ENCODE measurements around the gene CCN2. TPM values are rescaled to one million over a fixed set of nuclear protein-coding genes. Genes with fewer than 3 reads are reported as not detected.

Gene CCN2
- total RNA-seq, 4 donors from 2014 or later: 5.1 to 33.6 (median 17.6) TPM

GRCh38 chr6:131947986-131948661, 3.0 kb downstream of the CCN2 start:
- no peak for ATAC-seq
- intact Hi-C loops (cut with DNase I; ENCODE audit: low total_unique reads): no loop called here
- Histone ChIP-seq H3K4me1 (peaks cover 5 to 6% of the 10 kb centered on the region in 2 donors), H3K36me3 (no peaks in the 10 kb centered on the region), H3K27ac (peak overlapping the region; percentile 61 to 82 (median 75)), H3K4me3 (peak overlapping the region; percentile 22 to 63 (median 58)), H3K27me3 (peaks cover 9 to 25% (median 9%) of the 10 kb centered on the region in 3 donors), H3K9me3 (no peaks in the 10 kb centered on the region)
- in situ Hi-C loops (cut with MboI; ENCODE audit: low sequenced_read_pairs in 4 of 4): no loop called here
- TF ChIP-seq CTCF (IDR thresholded peaks at IDR 0.05 in 4 of 5, conservative IDR thresholded peaks at IDR 0.05 in 1 of 5): no peak
- no peak for TF ChIP-seq POLR2A (IDR thresholded peaks at IDR 0.05)
- no peak for DNase-seq

- H3K4me1 ChIP-seq: peaks cover 5 to 6% of the 10 kb centered on the region in 2 donors
- peak overlapping the region in 2 of 4 donors; percentile 58 to 59 for H3K4me3 ChIP-seq
- H3K27ac ChIP-seq: peak overlapping the region in 2 of 4 donors; percentile 74 to 76
- DNase-seq (no peak), ATAC-seq (no peak)
- H3K27me3 ChIP-seq: peaks cover 9 to 25% (median 9%) of the 10 kb centered on the region in 3 donors
- TF ChIP-seq CTCF (IDR thresholded peaks at IDR 0.05 in 4 of 5, conservative IDR thresholded peaks at IDR 0.05 in 1 of 5): no peak
- H3K9me3 ChIP-seq: no peaks in the 10 kb centered on the region
- no peaks in the 10 kb centered on the region for H3K36me3 ChIP-seq
- in situ Hi-C loops (cut with MboI; ENCODE audit: low sequenced_read_pairs in 4 of 4) (no loop called here), intact Hi-C loops (cut with DNase I; ENCODE audit: low total_unique reads) (no loop called here)
Measured at GRCh38 chr6:131946992-131947955, 3.9 kb downstream of the CCN2 start.

- Histone ChIP-seq H3K36me3 (no peaks in the 10 kb centered on the region), H3K27me3 (peaks cover 7 to 22% (median 9%) of the 10 kb centered on the region in 3 donors), H3K9me3 (no peaks in the 10 kb centered on the region), H3K4me3 (no peak overlapping the region), H3K27ac (no peak overlapping the region), H3K4me1 (peaks cover 0 to 5% of the 10 kb centered on the region in 2 donors)
- DNase-seq (no peak), ATAC-seq (no peak)
- TF ChIP-seq POLR2A (IDR thresholded peaks at IDR 0.05) (no peak), CTCF (IDR thresholded peaks at IDR 0.05 in 4 of 5, conservative IDR thresholded peaks at IDR 0.05 in 1 of 5) (no peak)
- intact Hi-C loops (cut with DNase I; ENCODE audit: low total_unique reads): no loop called here
- in situ Hi-C loops (cut with MboI; ENCODE audit: low sequenced_read_pairs in 4 of 4): no loop called here
Measured at GRCh38 chr6:131946404-131946991, 4.7 kb downstream of the CCN2 start.

- Histone ChIP-seq H3K27ac (no peak overlapping the region), H3K9me3 (no peaks in the 10 kb centered on the region), H3K36me3 (no peaks in the 10 kb centered on the region), H3K4me3 (no peak overlapping the region), H3K27me3 (peaks cover 6 to 22% (median 9%) of the 10 kb centered on the region in 3 donors), H3K4me1 (peaks cover 0 to 5% of the 10 kb centered on the region in 2 donors)
- in situ Hi-C loops (cut with MboI; ENCODE audit: low sequenced_read_pairs in 4 of 4): no loop called here
- DNase-seq: no peak
- no peak for TF ChIP-seq CTCF (IDR thresholded peaks at IDR 0.05 in 4 of 5, conservative IDR thresholded peaks at IDR 0.05 in 1 of 5)
- TF ChIP-seq POLR2A (IDR thresholded peaks at IDR 0.05): no peak
- intact Hi-C loops (cut with DNase I; ENCODE audit: low total_unique reads): no loop called here
- ATAC-seq: no peak
Measured at GRCh38 chr6:131945971-131946370, 5.2 kb downstream of the CCN2 start.
